ENCODE data around the gene MAP3K1. TPM values are rescaled to one million over a fixed set of nuclear protein-coding genes. Genes with fewer than 3 reads are reported as not detected.
A peak's percentile ranks its signal among the peaks of the same experiment; 100 is the strongest.
"Not testable (repeated sequence)": the region's sequence is repeated elsewhere in the genome, so short reads cannot be mapped to it uniquely, and the experiment has no call there.

The MAP3K1 gene
- total and polyA plus RNA-seq, 11 donors, result 2.1 to 19.5 (median 6.8) TPM

- no peaks in the 10 kb centered on the region for H3K9me3 ChIP-seq
- intact Hi-C loops (cut with DNase I), result loop anchor here in 7 of 10 donors (2.0 to 10.0 kb wide), 7 partner anchors 121 to 464 kb away; no protein-coding TSS in a partner anchor
- peak overlapping the region in 9 of 12 donors; percentile 0 to 97 (median 46) for H3K27ac ChIP-seq
- ATAC-seq (no peak), DNase-seq (no peak)
- peak in 5 of 12 donors; percentile 12 to 50 (median 26) for TF ChIP-seq CTCF (IDR thresholded peaks at IDR 0.05)
- no peak for TF ChIP-seq POLR2A (IDR thresholded peaks at IDR 0.05)
- no peaks in the 10 kb centered on the region for H3K36me3 ChIP-seq
- H3K27me3 ChIP-seq, result no peaks in the 10 kb centered on the region
- 38 to 47% (median 43%) methylated on average over 3 of the region's 3 CpGs for WGBS, 4 donors
- H3K4me3 ChIP-seq, result peak overlapping the region in 9 of 12 donors; percentile 11 to 93 (median 87)
- peaks cover 0 to 73% (median 53%) of the 10 kb centered on the region in 12 donors for H3K4me1 ChIP-seq
These were observed 3.2 kb downstream of the MAP3K1 start for GRCh38 chr5:56818450-56819037.

- H3K9me3 ChIP-seq, result no peaks in the 10 kb centered on the region
- DNase-seq, result no peak
- intact Hi-C loops (cut with DNase I), result loop anchor here in 7 of 10 donors (2.0 to 10.0 kb wide), 7 partner anchors 122 to 464 kb away; no protein-coding TSS in a partner anchor
- no peak for ATAC-seq
- TF ChIP-seq CTCF (IDR thresholded peaks at IDR 0.05), result no peak
- TF ChIP-seq POLR2A (IDR thresholded peaks at IDR 0.05), result no peak
- peak overlapping the region in 10 of 12 donors; percentile 5 to 91 (median 84) for H3K4me3 ChIP-seq
- no peaks in the 10 kb centered on the region for H3K27me3 ChIP-seq
- 41 to 53% (median 46%) methylated on average over 6 of the region's 6 CpGs for WGBS, 4 donors
- H3K36me3 ChIP-seq, result no peaks in the 10 kb centered on the region
- H3K27ac ChIP-seq, result peak overlapping the region in 8 of 12 donors; percentile 0 to 97 (median 42)
- peaks cover 0 to 75% (median 58%) of the 10 kb centered on the region in 12 donors for H3K4me1 ChIP-seq
These were observed 3.9 kb downstream of the MAP3K1 start for GRCh38 chr5:56819060-56819881.

- H3K4me3 ChIP-seq; H3K27me3 ChIP-seq; ATAC-seq; H3K36me3 ChIP-seq; intact Hi-C loops (cut with DNase I); H3K9me3 ChIP-seq; H3K27ac ChIP-seq; DNase-seq: not testable (repeated sequence)
- peaks cover 0 to 100% (median 69%) of the 10 kb centered on the region in 12 donors for H3K4me1 ChIP-seq
- 86 to 90% (median 89%) methylated on average over 5 of the region's 5 CpGs for WGBS, 4 donors
These were observed 6.5 kb downstream of the MAP3K1 start for GRCh38 chr5:56821868-56822267.

- no peaks in the 10 kb centered on the region for H3K27me3 ChIP-seq
- no peaks in the 10 kb centered on the region for H3K9me3 ChIP-seq
These were observed 7.6 kb downstream of the MAP3K1 start for GRCh38 chr5:56822981-56823380.

More at GRCh38 chr5:56822981-56823380, 7.6 kb downstream of the MAP3K1 start:
- Histone ChIP-seq H3K27ac (no peak overlapping the region), H3K36me3 (no peaks in the 10 kb centered on the region), H3K4me3 (peak overlapping the region in 1 of 12 donors; percentile 7), H3K4me1 (peaks cover 0 to 100% (median 62%) of the 10 kb centered on the region in 12 donors)
- TF ChIP-seq CTCF (IDR thresholded peaks at IDR 0.05), result no peak
- no peak for TF ChIP-seq POLR2A (IDR thresholded peaks at IDR 0.05)
- intact Hi-C loops (cut with DNase I), result no loop called here
- 52 to 62% (median 58%) methylated on average over 6 of the region's 6 CpGs for WGBS, 4 donors
- ATAC-seq (peak in 3 of 4 donors; percentile 19 to 57 (median 46)), DNase-seq (peak in 1 of 5 donors; percentile 60)

All from heart left ventricle (tissue), 16 donors.